ENCODE results near the gene DAAM2.

DNA sequence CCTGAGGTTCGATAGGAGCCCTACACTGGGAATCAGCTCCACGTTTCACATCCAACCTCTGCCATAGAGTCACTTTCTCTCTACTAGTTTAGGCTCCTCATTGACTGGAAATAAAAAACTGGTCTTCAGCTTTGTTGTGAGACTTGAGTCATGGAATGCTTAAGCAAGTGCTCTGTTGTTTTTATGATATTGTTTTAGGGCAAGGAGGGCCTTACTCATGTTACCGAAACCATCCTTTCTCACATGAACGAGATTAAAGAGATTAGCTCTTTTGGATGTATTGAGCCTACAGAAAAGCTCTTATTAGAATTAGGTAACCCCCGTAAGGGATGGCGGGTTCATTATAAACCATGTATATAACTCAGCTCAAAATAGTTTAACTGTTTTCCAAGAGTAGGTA, 149.0 kb downstream of the DAAM2 start:
- no peak for TF ChIP-seq POLR2A (IDR thresholded peaks at IDR 0.05)
- TF ChIP-seq, protein P1, sequence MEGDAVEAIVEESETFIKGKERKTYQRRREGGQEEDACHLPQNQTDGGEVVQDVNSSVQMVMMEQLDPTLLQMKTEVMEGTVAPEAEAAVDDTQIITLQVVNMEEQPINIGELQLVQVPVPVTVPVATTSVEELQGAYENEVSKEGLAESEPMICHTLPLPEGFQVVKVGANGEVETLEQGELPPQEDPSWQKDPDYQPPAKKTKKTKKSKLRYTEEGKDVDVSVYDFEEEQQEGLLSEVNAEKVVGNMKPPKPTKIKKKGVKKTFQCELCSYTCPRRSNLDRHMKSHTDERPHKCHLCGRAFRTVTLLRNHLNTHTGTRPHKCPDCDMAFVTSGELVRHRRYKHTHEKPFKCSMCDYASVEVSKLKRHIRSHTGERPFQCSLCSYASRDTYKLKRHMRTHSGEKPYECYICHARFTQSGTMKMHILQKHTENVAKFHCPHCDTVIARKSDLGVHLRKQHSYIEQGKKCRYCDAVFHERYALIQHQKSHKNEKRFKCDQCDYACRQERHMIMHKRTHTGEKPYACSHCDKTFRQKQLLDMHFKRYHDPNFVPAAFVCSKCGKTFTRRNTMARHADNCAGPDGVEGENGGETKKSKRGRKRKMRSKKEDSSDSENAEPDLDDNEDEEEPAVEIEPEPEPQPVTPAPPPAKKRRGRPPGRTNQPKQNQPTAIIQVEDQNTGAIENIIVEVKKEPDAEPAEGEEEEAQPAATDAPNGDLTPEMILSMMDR (IDR thresholded peaks at IDR 0.05) = no peak
